Measurements from ENCODE around the gene OR13F1. TPM values are rescaled to one million over a fixed set of nuclear protein-coding genes. Genes with fewer than 3 reads are reported as not detected.

Gene OR13F1, protein sequence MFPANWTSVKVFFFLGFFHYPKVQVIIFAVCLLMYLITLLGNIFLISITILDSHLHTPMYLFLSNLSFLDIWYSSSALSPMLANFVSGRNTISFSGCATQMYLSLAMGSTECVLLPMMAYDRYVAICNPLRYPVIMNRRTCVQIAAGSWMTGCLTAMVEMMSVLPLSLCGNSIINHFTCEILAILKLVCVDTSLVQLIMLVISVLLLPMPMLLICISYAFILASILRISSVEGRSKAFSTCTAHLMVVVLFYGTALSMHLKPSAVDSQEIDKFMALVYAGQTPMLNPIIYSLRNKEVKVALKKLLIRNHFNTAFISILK
- not detected for total RNA-seq
- not detected for polyA plus RNA-seq
- long read RNA-seq, donor 1, result 0 reads
- long read RNA-seq, donor 2, result 0 reads
- long read RNA-seq, donor 3, result 0 reads

DNA sequence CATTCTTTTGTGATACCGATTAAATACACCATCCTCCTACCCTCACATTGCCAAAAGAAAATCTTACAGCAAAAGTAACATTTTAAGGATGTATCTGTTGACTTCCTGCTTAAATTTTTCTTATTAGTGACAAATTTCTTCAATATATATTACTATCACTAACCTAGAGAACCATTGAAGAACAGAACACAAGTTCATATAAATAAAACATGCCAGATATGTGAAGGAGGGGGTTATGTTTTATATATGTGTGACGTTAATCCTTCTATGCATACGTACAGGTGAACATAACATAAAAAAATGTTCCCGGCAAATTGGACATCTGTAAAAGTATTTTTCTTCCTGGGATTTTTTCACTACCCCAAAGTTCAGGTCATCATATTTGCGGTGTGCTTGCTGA lies at the start of gene OR13F1:
TSS of gene OR13F1 (plus strand) at position 301 of the 400 bp plus-strand sequence. CDS start at position 301, 0 bp downstream.
- 86 to 89% (median 88%) methylated on average over 5 of the region's 5 CpGs for WGBS, 4 donors
- Histone ChIP-seq H3K4me1 (no peaks in the 10 kb centered on the region), H3K27ac (no peak within 1 kb of the TSS), H3K9me3 (no peaks in the 10 kb centered on the region), H3K27me3 (no peaks in the 10 kb centered on the region), H3K36me3 (no peaks in the 10 kb centered on the region), H3K4me3 (no peak within 1 kb of the TSS)
- intact Hi-C loops (cut with DNase I), result no loop called here
- ATAC-seq (no peak), DNase-seq (no peak)
- TF ChIP-seq, protein P1, sequence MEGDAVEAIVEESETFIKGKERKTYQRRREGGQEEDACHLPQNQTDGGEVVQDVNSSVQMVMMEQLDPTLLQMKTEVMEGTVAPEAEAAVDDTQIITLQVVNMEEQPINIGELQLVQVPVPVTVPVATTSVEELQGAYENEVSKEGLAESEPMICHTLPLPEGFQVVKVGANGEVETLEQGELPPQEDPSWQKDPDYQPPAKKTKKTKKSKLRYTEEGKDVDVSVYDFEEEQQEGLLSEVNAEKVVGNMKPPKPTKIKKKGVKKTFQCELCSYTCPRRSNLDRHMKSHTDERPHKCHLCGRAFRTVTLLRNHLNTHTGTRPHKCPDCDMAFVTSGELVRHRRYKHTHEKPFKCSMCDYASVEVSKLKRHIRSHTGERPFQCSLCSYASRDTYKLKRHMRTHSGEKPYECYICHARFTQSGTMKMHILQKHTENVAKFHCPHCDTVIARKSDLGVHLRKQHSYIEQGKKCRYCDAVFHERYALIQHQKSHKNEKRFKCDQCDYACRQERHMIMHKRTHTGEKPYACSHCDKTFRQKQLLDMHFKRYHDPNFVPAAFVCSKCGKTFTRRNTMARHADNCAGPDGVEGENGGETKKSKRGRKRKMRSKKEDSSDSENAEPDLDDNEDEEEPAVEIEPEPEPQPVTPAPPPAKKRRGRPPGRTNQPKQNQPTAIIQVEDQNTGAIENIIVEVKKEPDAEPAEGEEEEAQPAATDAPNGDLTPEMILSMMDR (IDR thresholded peaks at IDR 0.05), result no peak
- TF ChIP-seq POLR2A (IDR thresholded peaks at IDR 0.05), result no peak

GRCh38 chr9:104456831-104457230 lies 47.2 kb upstream of the OR13F1 start:
- DNase-seq, result no peak
- no peaks in the 10 kb centered on the region for H3K9me3 ChIP-seq
- no peaks in the 10 kb centered on the region for H3K4me1 ChIP-seq
- ATAC-seq, result no peak
- H3K36me3 ChIP-seq, result no peaks in the 10 kb centered on the region
- no peak overlapping the region for H3K27ac ChIP-seq
- TF ChIP-seq POLR2A (IDR thresholded peaks at IDR 0.05), result no peak
- TF ChIP-seq, protein P1 (IDR thresholded peaks at IDR 0.05), result no peak
- H3K27me3 ChIP-seq, result no peaks in the 10 kb centered on the region
- WGBS, 4 donors, result 38 to 50% (median 43%) methylated on average over 1 of the region's 1 CpG
- H3K4me3 ChIP-seq, result no peak overlapping the region
- intact Hi-C loops (cut with DNase I), result no loop called here

- Histone ChIP-seq H3K27me3 (no peaks in the 10 kb centered on the region), H3K9me3 (peaks cover 0 to 27% (median 3%) of the 10 kb centered on the region in 12 donors), H3K36me3 (no peaks in the 10 kb centered on the region), H3K27ac (no peak overlapping the region), H3K4me3 (no peak overlapping the region), H3K4me1 (no peaks in the 10 kb centered on the region)
- DNase-seq (no peak), ATAC-seq (no peak)
- intact Hi-C loops (cut with DNase I), result no loop called here
- TF ChIP-seq, protein P1 (IDR thresholded peaks at IDR 0.05), result no peak
- no peak for TF ChIP-seq POLR2A (IDR thresholded peaks at IDR 0.05)
Measured at GRCh38 chr9:104463864-104464263, 40.2 kb upstream of the OR13F1 start.

GRCh38 chr9:104468261-104468660 lies 35.8 kb upstream of the OR13F1 start:
- DNase-seq (no peak), ATAC-seq (no peak)
- Histone ChIP-seq H3K27me3 (no peaks in the 10 kb centered on the region), H3K4me1 (no peaks in the 10 kb centered on the region), H3K27ac (no peak overlapping the region), H3K4me3 (no peak overlapping the region), H3K36me3 (no peaks in the 10 kb centered on the region), H3K9me3 (peaks cover 0 to 27% (median 5%) of the 10 kb centered on the region in 12 donors)
- intact Hi-C loops (cut with DNase I), result loop anchor here in 1 of 10 donors (2.0 kb wide), 1 partner anchor 17 kb away; no protein-coding TSS in a partner anchor
- TF ChIP-seq, protein P1 (IDR thresholded peaks at IDR 0.05), result no peak
- no peak for TF ChIP-seq POLR2A (IDR thresholded peaks at IDR 0.05)

Measured in heart left ventricle (tissue), 16 donors.